CD4-positive, CD25-positive, alpha-beta regulatory T cell (primary cell): Measurements from ENCODE around the gene TAP2. TPM values are rescaled to one million over a fixed set of nuclear protein-coding genes. Genes with fewer than 3 reads are reported as not detected.
A peak's percentile ranks its signal among the peaks of the same experiment; 100 is the strongest.

ENCODE experiments used
- ATAC-seq, 2 donors: fragments of 150-1000 bp; cut with Tn5 transposase; one replicate each; pipeline ENCODE4 v1.10.0; 2021; ENCODE audit warnings: low read depth in 2 of 2, moderate number of reproducible peaks in 2 of 2, moderate library complexity in 1 of 2
- DNase-seq, 3 donors: peaks; one replicate each; pipeline versions ENCODE4 v3.0.0 to v3.0.0-alpha.2; 2012 to 2022; ENCODE audit warnings: mixed read lengths in 1 of 3
- H3K27ac ChIP-seq: one replicate; pipeline ENCODE4 v1.7.0; 2013; ENCODE audit warnings: mild to moderate bottlenecking, low read length; ENCODE audit not compliant: insufficient read depth, poor library complexity, severe bottlenecking
- H3K27me3 ChIP-seq: one replicate; pipeline ENCODE4 v1.7.0; 2013; ENCODE audit warnings: low read length; ENCODE audit not compliant: control insufficient read depth, insufficient read depth
- H3K36me3 ChIP-seq: one replicate; pipeline ENCODE4 v1.7.0; 2013; ENCODE audit warnings: mild to moderate bottlenecking, low read length, moderate library complexity; ENCODE audit not compliant: control insufficient read depth, insufficient read depth
- H3K4me1 ChIP-seq: 2 replicates; pipeline ENCODE4 v1.7.0; 2013; ENCODE audit warnings: mild to moderate bottlenecking, low read length; ENCODE audit not compliant: insufficient read depth, control insufficient read depth, poor library complexity, severe bottlenecking
- H3K4me3 ChIP-seq: one replicate; pipeline ENCODE4 v1.7.0; 2013; ENCODE audit warnings: low read depth, mild to moderate bottlenecking, low read length, moderate library complexity
- H3K9me3 ChIP-seq, 2 experiments: 1 replicate in 1 of 2; 2 replicates in 1 of 2; pipeline ENCODE4 v1.7.0; 2013; ENCODE audit warnings: low read length in 2 of 2, mild to moderate bottlenecking in 1 of 2, moderate library complexity in 1 of 2; ENCODE audit not compliant: control insufficient read depth in 2 of 2
- H3K27ac Mint-ChIP-seq, 3 donors: one replicate each; pipeline ENCODE4 v1.8.0; 2020 to 2022; ENCODE audit warnings: mild to moderate bottlenecking in 3 of 3, mixed read lengths in 3 of 3, moderate library complexity in 2 of 3
- H3K27me3 Mint-ChIP-seq: one replicate; pipeline ENCODE4 v1.8.0; 2022; ENCODE audit warnings: mild to moderate bottlenecking, mixed read lengths
- H3K36me3 Mint-ChIP-seq: one replicate; pipeline ENCODE4 v1.8.0; 2020; ENCODE audit warnings: mixed read lengths
- H3K4me1 Mint-ChIP-seq, 4 donors: one replicate each; pipeline ENCODE4 v1.8.0; 2020 to 2022; ENCODE audit warnings: mixed read lengths in 4 of 4, mild to moderate bottlenecking in 1 of 4
- H3K4me3 Mint-ChIP-seq, 4 donors: one replicate each; pipeline ENCODE4 v1.8.0; 2020 to 2022; ENCODE audit warnings: mild to moderate bottlenecking in 4 of 4, mixed read lengths in 4 of 4, moderate library complexity in 3 of 4
- H3K9me3 Mint-ChIP-seq, 7 donors: one replicate each; pipeline ENCODE4 v1.8.0; 2020 to 2022; ENCODE audit warnings: mixed read lengths in 7 of 7, mild to moderate bottlenecking in 3 of 7, moderate library complexity in 2 of 7
- polyA plus RNA-seq, 4 donors: library from polyadenylated mRNA; unstranded; fragments of 300-500 nt; fragmentation: Illumina TruSeq; gene quantifications; one replicate each; pipeline ENCODE4 v1.2.3, GENCODE V29; 2021
- total RNA-seq: library from RNA; stranded (reverse); gene quantifications from one replicate; pipeline ENCODE4 v1.2.3, GENCODE V29; 2022

The TAP2 gene
- total and polyA plus RNA-seq, 5 donors from 2014 or later, result 7.2 to 165 (median 36.0) TPM

DNA sequence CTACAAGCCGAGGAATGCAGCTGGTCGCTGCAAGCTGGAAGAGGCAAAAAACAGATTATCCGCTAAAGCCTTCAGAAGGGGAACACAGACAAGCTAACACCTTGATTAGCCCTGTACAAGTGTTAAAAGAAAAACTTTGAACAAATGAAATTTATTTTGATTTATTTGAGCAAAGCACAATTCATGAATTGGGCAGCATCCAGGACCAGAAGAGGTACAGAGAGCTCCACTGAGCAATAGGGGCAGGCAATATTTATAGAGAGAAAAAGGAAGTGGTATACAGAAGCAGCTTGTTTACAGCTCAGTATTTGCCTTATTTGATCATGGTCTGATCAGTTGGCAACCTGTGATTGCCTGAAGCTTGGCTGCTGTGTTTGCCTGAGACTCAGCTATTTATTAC is 39.4 kb downstream of the TAP2 start:
- Histone ChIP-seq H3K4me1 (peaks cover 10% of the 10 kb centered on the region), H3K4me3 (no peak overlapping the region), H3K36me3 (no peaks in the 10 kb centered on the region), H3K9me3 (peaks cover 0 to 9% of the 10 kb centered on the region in 2 experiments), H3K27ac (no peak overlapping the region), H3K27me3 (peaks cover 54% of the 10 kb centered on the region)
- Mint-ChIP-seq H3K36me3 (no peaks in the 10 kb centered on the region), H3K4me1 (peaks cover 2 to 15% (median 8%) of the 10 kb centered on the region in 4 donors), H3K27ac (no peak overlapping the region), H3K9me3 (peaks cover 0 to 10% (median 5%) of the 10 kb centered on the region in 7 donors), H3K27me3 (peaks cover 67% of the 10 kb centered on the region), H3K4me3 (no peak overlapping the region)
- no peak for ATAC-seq
- DNase-seq, result peak in 1 of 3 donors; percentile 12

GRCh38 chr6:32796848-32797776 is 41.4 kb downstream of the TAP2 start:
- Histone ChIP-seq H3K4me3 (peak overlapping the region; percentile 30), H3K9me3 (peaks cover 0 to 9% of the 10 kb centered on the region in 2 experiments), H3K27ac (no peak overlapping the region), H3K4me1 (peaks cover 10% of the 10 kb centered on the region), H3K27me3 (peaks cover 54% of the 10 kb centered on the region), H3K36me3 (no peaks in the 10 kb centered on the region)
- Mint-ChIP-seq H3K4me1 (peaks cover 4 to 16% (median 10%) of the 10 kb centered on the region in 4 donors), H3K4me3 (peak overlapping the region in 2 of 4 donors; percentile 54 to 56), H3K9me3 (peaks cover 0 to 10% (median 5%) of the 10 kb centered on the region in 7 donors), H3K27ac (peak overlapping the region in 2 of 3 donors; percentile 5 to 43), H3K36me3 (no peaks in the 10 kb centered on the region), H3K27me3 (peaks cover 67% of the 10 kb centered on the region)
- peak; percentile 59 to 79 for ATAC-seq
- peak; percentile 66 to 71 (median 68) for DNase-seq

GRCh38 chr6:32794510-32794909 is 44.0 kb downstream of the TAP2 start:
- Mint-ChIP-seq H3K4me1 (peaks cover 4 to 16% (median 10%) of the 10 kb centered on the region in 4 donors), H3K9me3 (peaks cover 0 to 10% (median 5%) of the 10 kb centered on the region in 7 donors), H3K27ac (no peak overlapping the region), H3K36me3 (no peaks in the 10 kb centered on the region), H3K27me3 (peaks cover 74% of the 10 kb centered on the region), H3K4me3 (no peak overlapping the region)
- peaks cover 50% of the 10 kb centered on the region for H3K27me3 ChIP-seq
- peaks cover 0 to 9% of the 10 kb centered on the region in 2 experiments for H3K9me3 ChIP-seq
- no peak overlapping the region for H3K4me3 ChIP-seq
- no peaks in the 10 kb centered on the region for H3K36me3 ChIP-seq
- DNase-seq (peak in 1 of 3 donors; percentile 4), ATAC-seq (peak in 1 of 2 donors; percentile 27)
- H3K4me1 ChIP-seq, result peaks cover 10% of the 10 kb centered on the region
- no peak overlapping the region for H3K27ac ChIP-seq

GRCh38 chr6:32792901-32793435 is 45.6 kb downstream of the TAP2 start:
- H3K4me3 ChIP-seq, result no peak overlapping the region
- Mint-ChIP-seq H3K27me3 (peaks cover 74% of the 10 kb centered on the region), H3K27ac (no peak overlapping the region), H3K9me3 (no peaks in the 10 kb centered on the region), H3K4me3 (no peak overlapping the region), H3K36me3 (no peaks in the 10 kb centered on the region), H3K4me1 (peaks cover 4 to 16% (median 10%) of the 10 kb centered on the region in 4 donors)
- H3K4me1 ChIP-seq, result peaks cover 10% of the 10 kb centered on the region
- ATAC-seq (no peak), DNase-seq (no peak)
- no peak overlapping the region for H3K27ac ChIP-seq
- H3K9me3 ChIP-seq, result no peaks in the 10 kb centered on the region
- no peaks in the 10 kb centered on the region for H3K36me3 ChIP-seq
- peaks cover 41% of the 10 kb centered on the region for H3K27me3 ChIP-seq

DNA sequence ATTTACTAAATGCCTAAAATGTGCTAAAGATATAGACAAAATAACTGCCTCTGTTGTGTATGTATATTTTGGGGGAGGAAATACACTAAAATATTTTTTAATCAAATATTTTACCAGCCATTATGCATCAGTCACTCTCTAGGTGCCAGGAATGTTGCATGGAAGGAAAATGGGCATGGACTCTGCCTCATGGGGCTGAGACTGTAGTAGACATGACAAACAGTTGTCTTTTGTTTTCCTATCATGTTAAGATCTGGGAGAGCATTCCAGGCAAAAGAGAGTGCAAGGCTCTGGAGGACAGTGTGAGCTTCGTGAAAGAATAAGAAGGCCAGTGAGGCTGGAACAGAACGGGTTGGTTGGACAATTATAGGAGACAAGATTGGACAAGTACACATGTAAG is 48.2 kb downstream of the TAP2 start:
- no peak for DNase-seq
- Histone ChIP-seq H3K36me3 (no peaks in the 10 kb centered on the region), H3K4me1 (no peaks in the 10 kb centered on the region), H3K27me3 (peaks cover 35% of the 10 kb centered on the region), H3K4me3 (no peak overlapping the region), H3K27ac (no peak overlapping the region), H3K9me3 (no peaks in the 10 kb centered on the region)
- no peak overlapping the region for H3K27ac Mint-ChIP-seq
- peaks cover 0 to 3% (median 0%) of the 10 kb centered on the region in 7 donors for H3K9me3 Mint-ChIP-seq
- no peaks in the 10 kb centered on the region for H3K36me3 Mint-ChIP-seq
- no peak for ATAC-seq
- H3K4me3 Mint-ChIP-seq, result no peak overlapping the region
- H3K4me1 Mint-ChIP-seq, result peaks cover 0 to 9% (median 6%) of the 10 kb centered on the region in 4 donors
- H3K27me3 Mint-ChIP-seq, result peaks cover 84% of the 10 kb centered on the region

Other genes starting within 250 kb of the TAP2 start
- gene HLA-DRB1, start 248.9 kb downstream of the TAP2 start, total RNA-seq, result 186 TPM
- 100 to 1,000 TPM in 3 of 4 donors, 10 to 100 TPM in 1; 95.6 to 306 (median 262) TPM for gene HLA-DRB1, start 248.9 kb downstream of the TAP2 start, polyA plus RNA-seq
- gene HLA-DQA1, start 201.3 kb downstream of the TAP2 start, total RNA-seq, result 20.3 TPM
- gene HLA-DQA1, start 201.3 kb downstream of the TAP2 start, polyA plus RNA-seq, result 10 to 100 TPM in 3 of 4 donors, 1 to 10 TPM in 1; 4.2 to 86.7 (median 21.8) TPM
- 204 TPM for gene HLA-DQB1, start 172.1 kb downstream of the TAP2 start, total RNA-seq
- 100 to 1,000 TPM in 2 of 4 donors, 10 to 100 TPM in 1, 1 to 10 TPM in 1; 6.1 to 234 (median 99.9) TPM for gene HLA-DQB1, start 172.1 kb downstream of the TAP2 start, polyA plus RNA-seq
- gene HLA-DQA2, start 97.3 kb downstream of the TAP2 start, total RNA-seq, result 0.32 TPM
- 1 to 10 TPM in 3 of 4 donors, not detected in 1; 1.5 to 2.8 (median 2.2) TPM for gene HLA-DQA2, start 97.3 kb downstream of the TAP2 start, polyA plus RNA-seq
- 5.4 TPM for gene HLA-DQB2, start 75.2 kb downstream of the TAP2 start, total RNA-seq
- gene HLA-DQB2, start 75.2 kb downstream of the TAP2 start, polyA plus RNA-seq, result 1 to 10 TPM in 2 of 4 donors, not detected in 2; 3.7 to 3.8 TPM
- 6.8 TPM for gene HLA-DOB, start 21.7 kb downstream of the TAP2 start, total RNA-seq
- 1 to 10 TPM in 2 of 4 donors, under 1 TPM in 2; 0.31 to 4.3 (median 1.6) TPM for gene HLA-DOB, start 21.7 kb downstream of the TAP2 start, polyA plus RNA-seq
- gene PSMB8, start 5.3 kb upstream of the TAP2 start, total RNA-seq, result 185 TPM
- gene PSMB8, start 5.3 kb upstream of the TAP2 start, polyA plus RNA-seq, result 100 to 1,000 TPM; 462 to 803 (median 547) TPM
- gene TAP1, start 15.0 kb upstream of the TAP2 start, total RNA-seq, result 220 TPM
- 100 to 1,000 TPM; 386 to 477 (median 440) TPM for gene TAP1, start 15.0 kb upstream of the TAP2 start, polyA plus RNA-seq
- 148 TPM for gene PSMB9, start 15.5 kb upstream of the TAP2 start, total RNA-seq
- 100 to 1,000 TPM; 503 to 896 (median 615) TPM for gene PSMB9, start 15.5 kb upstream of the TAP2 start, polyA plus RNA-seq
- gene HLA-DMB, start 102.3 kb upstream of the TAP2 start, total RNA-seq, result 17.6 TPM
- gene HLA-DMB, start 102.3 kb upstream of the TAP2 start, polyA plus RNA-seq, result 10 to 100 TPM; 12.8 to 44.2 (median 32.4) TPM
- 53.1 TPM for gene HLA-DMA, start 114.4 kb upstream of the TAP2 start, total RNA-seq
- gene HLA-DMA, start 114.4 kb upstream of the TAP2 start, polyA plus RNA-seq, result 10 to 100 TPM; 32.3 to 89.3 (median 70.1) TPM
- 425 TPM for gene BRD2, start 129.9 kb upstream of the TAP2 start, total RNA-seq
- gene BRD2, start 129.9 kb upstream of the TAP2 start, polyA plus RNA-seq, result 10 to 100 TPM; 43.9 to 58.7 (median 53.8) TPM
- gene HLA-DOA, start 170.9 kb upstream of the TAP2 start, total RNA-seq, result 14.0 TPM
- 10 to 100 TPM in 1 of 4 donors, 1 to 10 TPM in 3; 7.0 to 14.9 (median 8.9) TPM for gene HLA-DOA, start 170.9 kb upstream of the TAP2 start, polyA plus RNA-seq
- gene HLA-DPA1, start 234.9 kb upstream of the TAP2 start, total RNA-seq, result 102 TPM
- gene HLA-DPA1, start 234.9 kb upstream of the TAP2 start, polyA plus RNA-seq, result 100 to 1,000 TPM in 3 of 4 donors, 10 to 100 TPM in 1; 97.9 to 292 (median 209) TPM
- gene HLA-DPB1, start 237.3 kb upstream of the TAP2 start, total RNA-seq, result 153 TPM
- gene HLA-DPB1, start 237.3 kb upstream of the TAP2 start, polyA plus RNA-seq, result 100 to 1,000 TPM; 144 to 335 (median 244) TPM